Cerebellar cortex (tissue), 1 donor: ENCODE results near the gene KAT5.
"Not testable (repeated sequence)": the region's sequence is repeated elsewhere in the genome, so short reads cannot be mapped to it uniquely, and the experiment has no call there.

ENCODE experiments used
- DNase-seq: peaks from one replicate; pipeline ENCODE4 v3.0.0-alpha.2; 2015; ENCODE audit warnings: low spot score

The KAT5 gene

GRCh38 chr11:65709661-65710060, 2.4 kb upstream of the KAT5 start:
- no peak for DNase-seq

DNA sequence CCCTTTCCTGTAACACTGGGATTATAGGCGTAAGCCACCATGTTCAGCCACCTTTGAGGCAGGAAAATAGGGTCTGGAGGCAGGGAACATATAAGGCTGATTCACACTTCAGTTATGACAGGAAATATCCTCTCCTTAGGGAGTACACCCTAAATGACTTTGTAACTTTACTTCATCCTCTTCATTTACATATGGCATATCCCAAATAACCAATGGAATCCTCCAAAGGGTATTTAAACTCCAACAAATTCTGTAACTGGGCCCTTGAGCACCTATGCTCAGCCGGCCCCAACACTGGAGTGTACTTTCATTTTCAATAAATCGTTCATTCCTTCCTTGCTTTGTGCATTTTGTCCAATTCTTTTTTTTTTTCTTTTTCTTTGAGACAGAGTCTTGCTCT, 1.6 kb upstream of the KAT5 start:
- DNase-seq, result no peak

DNA sequence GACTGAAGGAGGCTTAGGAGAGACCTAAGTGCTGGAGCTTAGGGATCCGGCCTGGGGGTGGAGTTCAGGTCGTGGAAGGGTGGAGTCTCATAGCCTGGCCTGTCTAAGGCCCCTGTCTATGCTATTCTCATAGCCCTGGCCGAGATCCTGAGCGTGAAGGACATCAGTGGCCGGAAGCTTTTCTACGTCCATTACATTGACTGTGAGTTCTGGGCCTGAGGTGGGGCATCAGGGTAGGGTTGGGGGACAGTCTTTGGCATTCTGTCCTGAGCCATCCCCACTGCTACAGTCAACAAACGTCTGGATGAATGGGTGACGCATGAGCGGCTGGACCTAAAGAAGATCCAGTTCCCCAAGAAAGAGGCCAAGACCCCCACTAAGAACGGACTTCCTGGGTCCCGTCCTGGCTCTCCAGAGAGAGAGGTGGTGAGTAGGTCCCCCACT, 603 bp downstream of the KAT5 start:
- no peak for DNase-seq

DNA sequence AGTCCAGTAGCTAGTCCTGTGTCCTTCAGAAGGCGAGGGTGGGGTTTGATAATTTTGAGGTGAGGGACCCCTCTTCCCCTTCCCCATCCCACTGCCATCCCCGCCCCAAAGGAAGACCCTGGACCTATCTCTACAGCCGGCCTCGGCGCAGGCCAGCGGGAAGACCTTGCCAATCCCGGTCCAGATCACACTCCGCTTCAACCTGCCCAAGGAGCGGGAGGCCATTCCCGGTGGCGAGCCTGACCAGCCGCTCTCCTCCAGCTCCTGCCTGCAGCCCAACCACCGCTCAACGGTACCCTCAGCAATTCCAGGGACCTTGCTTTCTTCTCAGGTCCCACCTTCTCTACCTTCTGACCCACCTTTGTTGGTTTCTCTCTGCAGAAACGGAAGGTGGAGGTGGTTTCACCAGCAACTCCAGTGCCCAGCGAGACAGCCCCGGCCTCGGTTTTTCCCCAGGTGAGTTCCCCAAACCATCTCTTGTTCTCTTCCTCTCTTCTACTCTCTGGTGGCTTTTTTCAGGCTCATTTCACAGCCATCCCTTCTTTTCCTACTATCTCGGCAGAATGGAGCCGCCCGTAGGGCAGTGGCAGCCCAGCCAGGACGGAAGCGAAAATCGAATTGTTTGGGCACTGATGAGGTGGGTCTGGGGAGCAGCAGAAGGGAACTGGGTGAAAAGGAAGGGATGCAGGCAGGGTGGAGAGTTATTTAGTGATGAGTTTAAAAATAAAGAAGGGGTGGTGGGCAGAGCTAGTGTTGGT, 1.3 kb downstream of the KAT5 start:
- no peak for DNase-seq

DNA sequence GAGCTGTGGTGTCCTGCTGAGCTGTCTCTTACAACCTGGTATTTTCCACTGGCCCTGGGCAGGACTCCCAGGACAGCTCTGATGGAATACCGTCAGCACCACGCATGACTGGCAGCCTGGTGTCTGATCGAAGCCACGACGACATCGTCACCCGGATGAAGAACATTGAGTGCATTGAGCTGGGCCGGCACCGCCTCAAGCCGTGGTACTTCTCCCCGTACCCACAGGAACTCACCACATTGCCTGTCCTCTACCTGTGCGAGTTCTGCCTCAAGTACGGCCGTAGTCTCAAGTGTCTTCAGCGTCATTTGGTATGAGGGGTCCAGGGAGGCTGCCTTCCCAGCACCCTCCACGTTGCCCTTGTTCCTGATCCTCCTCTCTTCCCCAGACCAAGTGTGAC, 2.4 kb downstream of the KAT5 start:
- no peak for DNase-seq

- DNase-seq, result no peak
Measured at GRCh38 chr11:65716302-65716701, 4.2 kb downstream of the KAT5 start.

- DNase-seq, result no peak
Measured at GRCh38 chr11:65716774-65717405, 4.8 kb downstream of the KAT5 start.

- DNase-seq, result no peak
Measured at GRCh38 chr11:65717906-65718305, 5.9 kb downstream of the KAT5 start.

- no peak for DNase-seq
Measured at GRCh38 chr11:65718531-65718930, 6.5 kb downstream of the KAT5 start.

- DNase-seq, result no peak
Measured at GRCh38 chr11:65718964-65719492, 7.0 kb downstream of the KAT5 start.

- DNase-seq, result peak; percentile 22
Measured at GRCh38 chr11:65719871-65720210, 7.8 kb downstream of the KAT5 start.

GRCh38 chr11:65720211-65720934, 8.3 kb downstream of the KAT5 start, which contains the start of gene RNASEH2C:
Gene RNASEH2C, minus strand, starts transcription at chr11:65720798. Its CDS starts 40 bp downstream, at chr11:65720758.
- DNase-seq, result peak; percentile 89

DNA sequence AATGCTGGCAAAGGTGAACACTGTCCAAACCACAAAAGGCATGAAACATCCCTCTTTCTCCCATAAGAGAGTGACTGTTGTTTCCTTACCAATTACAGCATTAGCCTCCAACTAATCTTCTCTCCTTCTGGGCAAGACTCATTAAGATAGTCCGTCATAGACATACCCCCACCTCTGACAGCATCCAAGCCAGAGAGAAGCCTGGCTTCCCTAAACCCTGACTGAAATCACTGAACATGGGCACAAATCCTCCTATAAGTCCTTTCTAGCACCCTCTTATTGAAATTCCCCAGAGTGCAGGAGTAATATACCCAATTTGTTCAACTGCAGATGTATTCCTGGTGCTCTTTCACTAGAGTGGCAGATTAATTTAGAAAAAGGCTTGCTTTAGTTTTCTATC, 10.2 kb downstream of the KAT5 start:
- DNase-seq, result no peak

- DNase-seq, result no peak
Measured at GRCh38 chr11:65726660-65727059, 14.6 kb downstream of the KAT5 start.

- DNase-seq, result no peak
Measured at GRCh38 chr11:65727865-65728264, 15.8 kb downstream of the KAT5 start.

DNA sequence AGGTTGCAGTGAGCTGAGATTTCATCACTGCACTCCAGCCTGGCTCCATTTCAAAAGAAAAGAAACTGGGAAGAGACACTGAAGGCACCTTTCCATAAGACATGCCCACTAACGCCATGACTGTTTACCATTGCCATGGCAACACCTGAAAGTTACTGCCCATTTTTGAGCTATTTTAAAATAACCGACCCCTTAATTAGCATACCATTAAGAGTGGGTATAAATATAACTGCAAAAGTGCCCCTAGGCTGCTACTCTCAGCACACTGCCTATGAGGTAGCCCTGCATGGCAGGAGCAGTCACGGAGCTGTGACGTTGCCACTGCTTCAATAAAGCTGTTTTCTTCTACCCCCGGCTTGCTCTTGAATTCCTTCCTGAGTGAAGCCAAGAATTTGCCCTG, 18.4 kb downstream of the KAT5 start:
- no peak for DNase-seq

GRCh38 chr11:65735111-65735510, 23.1 kb downstream of the KAT5 start:
- not testable (repeated sequence) for DNase-seq

- DNase-seq, result no peak
Measured at GRCh38 chr11:65736810-65737209, 24.8 kb downstream of the KAT5 start.

DNA sequence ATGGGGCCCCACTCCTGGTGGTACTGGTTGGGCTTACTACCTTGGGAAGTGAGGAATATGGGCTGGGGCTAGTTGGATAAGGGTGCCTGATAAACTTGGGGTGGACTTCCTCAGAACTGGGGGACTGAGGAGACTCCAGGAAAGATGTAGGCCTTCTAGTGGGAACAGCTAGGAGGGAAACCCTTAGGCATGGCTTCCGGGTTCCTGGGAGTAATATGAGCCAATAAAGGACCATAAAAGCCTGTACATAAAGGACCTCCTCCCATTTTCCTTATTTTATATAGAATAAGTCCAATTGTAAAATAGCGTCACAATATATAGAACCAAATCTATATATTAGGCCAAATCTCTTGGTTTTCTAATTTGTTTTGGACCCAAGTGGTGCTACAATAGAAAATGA, 27.0 kb downstream of the KAT5 start:
- no peak for DNase-seq

DNA sequence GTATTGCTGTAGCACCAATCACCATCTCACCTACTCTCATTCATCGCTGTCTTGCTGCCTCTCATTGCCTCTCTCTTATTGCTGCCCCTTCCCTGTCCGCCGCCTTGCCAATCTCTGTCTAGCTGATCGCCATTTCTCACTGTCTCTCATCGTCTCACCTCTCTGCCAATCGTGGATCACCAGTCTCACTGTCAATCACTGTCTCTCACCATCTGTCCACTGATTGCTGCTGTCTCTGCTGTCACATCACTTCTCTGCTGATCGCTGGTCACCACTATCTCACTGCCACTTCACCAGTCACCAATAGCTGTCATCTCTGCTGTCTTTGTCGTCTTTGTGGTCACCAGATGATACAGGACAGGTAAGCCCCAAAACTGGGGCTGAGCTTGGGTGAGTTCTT, 29.1 kb downstream of the KAT5 start:
- DNase-seq, result no peak

- no peak for DNase-seq
Measured at GRCh38 chr11:65742353-65742752, 30.3 kb downstream of the KAT5 start.

GRCh38 chr11:65743681-65744025, 31.6 kb downstream of the KAT5 start:
- DNase-seq, result no peak
